ENCODE data around the gene TNXB. TPM values are rescaled to one million over a fixed set of nuclear protein-coding genes. Genes with fewer than 3 reads are reported as not detected.
A peak's percentile ranks its signal among the peaks of the same experiment; 100 is the strongest.
"Not testable (repeated sequence)": the region's sequence is repeated elsewhere in the genome, so short reads cannot be mapped to it uniquely, and the experiment has no call there.

The TNXB gene
- total RNA-seq, 1 experiment from 2014 or later = 10.6 TPM

DNA sequence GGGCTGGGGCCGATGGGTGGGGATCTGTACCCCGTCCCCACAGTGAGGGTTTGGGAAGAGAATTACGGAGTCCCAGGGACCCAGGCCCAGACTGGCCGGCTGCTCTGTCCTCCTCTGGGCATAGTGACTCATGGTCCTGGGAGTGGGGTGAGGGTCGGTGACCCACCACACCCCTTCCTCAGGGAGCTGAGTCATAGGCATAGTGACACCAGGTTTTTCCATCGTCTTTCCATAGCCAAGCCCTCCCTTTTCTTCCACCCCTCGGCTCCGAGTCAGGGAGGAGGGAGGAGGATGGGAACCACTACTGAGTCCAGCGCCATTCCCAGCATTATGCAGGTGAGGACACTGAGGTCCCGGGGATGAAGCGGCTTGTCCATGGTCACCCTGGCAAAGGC lies 62.1 kb downstream of the TNXB start:
- Mint-ChIP-seq H3K4me1 (ENCODE audit: low read depth, unreplicated experiment) (peaks cover 16% of the 10 kb centered on the region), H3K9me3 (ENCODE audit: low read depth, unreplicated experiment) (no peaks in the 10 kb centered on the region), H3K36me3 (ENCODE audit: insufficient read depth, unreplicated experiment) (no peaks in the 10 kb centered on the region), H3K4me3 (ENCODE audit: low read depth, unreplicated experiment) (no peak overlapping the region), H3K27me3 (ENCODE audit: unreplicated experiment) (peaks cover 23% of the 10 kb centered on the region), H3K27ac (ENCODE audit: unreplicated experiment) (no peak overlapping the region)
- intact Hi-C loops (cut with micrococcal nuclease; ENCODE audit: unreplicated experiment) = no loop called here
- TF ChIP-seq, protein P1, sequence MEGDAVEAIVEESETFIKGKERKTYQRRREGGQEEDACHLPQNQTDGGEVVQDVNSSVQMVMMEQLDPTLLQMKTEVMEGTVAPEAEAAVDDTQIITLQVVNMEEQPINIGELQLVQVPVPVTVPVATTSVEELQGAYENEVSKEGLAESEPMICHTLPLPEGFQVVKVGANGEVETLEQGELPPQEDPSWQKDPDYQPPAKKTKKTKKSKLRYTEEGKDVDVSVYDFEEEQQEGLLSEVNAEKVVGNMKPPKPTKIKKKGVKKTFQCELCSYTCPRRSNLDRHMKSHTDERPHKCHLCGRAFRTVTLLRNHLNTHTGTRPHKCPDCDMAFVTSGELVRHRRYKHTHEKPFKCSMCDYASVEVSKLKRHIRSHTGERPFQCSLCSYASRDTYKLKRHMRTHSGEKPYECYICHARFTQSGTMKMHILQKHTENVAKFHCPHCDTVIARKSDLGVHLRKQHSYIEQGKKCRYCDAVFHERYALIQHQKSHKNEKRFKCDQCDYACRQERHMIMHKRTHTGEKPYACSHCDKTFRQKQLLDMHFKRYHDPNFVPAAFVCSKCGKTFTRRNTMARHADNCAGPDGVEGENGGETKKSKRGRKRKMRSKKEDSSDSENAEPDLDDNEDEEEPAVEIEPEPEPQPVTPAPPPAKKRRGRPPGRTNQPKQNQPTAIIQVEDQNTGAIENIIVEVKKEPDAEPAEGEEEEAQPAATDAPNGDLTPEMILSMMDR (IDR thresholded peaks at IDR 0.05; ENCODE audit: unreplicated experiment) = no peak
- peak; percentile 59 for DNase-seq
- BruUV-seq (replicated peaks) = no TSS peak
- CTCF ChIA-PET = interaction anchor here (0.6 to 1.5 kb wide), 3 partner anchors 127 to 791 kb away, joined by 3 to 4 read pairs (median 3); partner anchors contain the start of gene TAP2

DNA sequence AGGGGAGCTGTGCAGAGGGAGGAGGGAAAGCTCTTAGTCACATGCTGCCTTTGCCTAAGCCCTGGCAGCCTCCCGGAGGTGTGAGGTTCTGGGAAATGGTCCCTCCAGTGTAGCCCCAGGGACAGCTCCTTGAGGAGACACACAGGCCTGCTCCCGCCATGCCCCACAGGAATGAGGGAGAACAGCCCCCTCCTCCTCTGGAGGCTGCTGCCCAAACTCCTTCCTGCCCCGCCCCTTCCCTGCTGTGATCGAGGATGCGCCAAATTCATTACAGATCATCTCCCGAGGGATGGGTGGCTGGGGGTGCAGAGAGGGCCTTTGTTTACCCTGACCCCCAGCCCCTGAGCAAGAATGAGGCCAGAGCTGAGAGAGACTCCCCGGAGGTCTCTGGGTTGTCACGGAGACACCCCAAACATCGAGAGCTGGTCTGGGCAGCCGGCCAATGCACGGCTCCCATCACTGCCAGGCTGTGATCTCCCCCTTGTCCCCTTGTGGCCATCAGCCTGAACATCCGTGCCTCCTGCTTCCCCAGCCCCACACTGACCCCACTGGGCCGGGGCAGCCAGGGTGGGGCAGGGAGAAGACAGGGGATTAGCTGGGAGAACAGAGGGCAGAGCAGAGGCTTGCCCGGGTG lies 62.6 kb downstream of the TNXB start:
- no peaks in the 10 kb centered on the region for H3K9me3 Mint-ChIP-seq (ENCODE audit: low read depth, unreplicated experiment)
- DNase-seq = no peak
- TF ChIP-seq, protein P1 (IDR thresholded peaks at IDR 0.05; ENCODE audit: unreplicated experiment) = no peak
- intact Hi-C loops (cut with micrococcal nuclease; ENCODE audit: unreplicated experiment) = no loop called here
- H3K27me3 Mint-ChIP-seq (ENCODE audit: unreplicated experiment) = peaks cover 18% of the 10 kb centered on the region
- H3K36me3 Mint-ChIP-seq (ENCODE audit: insufficient read depth, unreplicated experiment) = no peaks in the 10 kb centered on the region
- peaks cover 16% of the 10 kb centered on the region for H3K4me1 Mint-ChIP-seq (ENCODE audit: low read depth, unreplicated experiment)
- no peak overlapping the region for H3K27ac Mint-ChIP-seq (ENCODE audit: unreplicated experiment)
- no TSS peak for BruUV-seq (replicated peaks)
- CTCF ChIA-PET = interaction anchor here (0.6 to 1.5 kb wide), 3 partner anchors 8 to 151 kb away, joined by 3 read pairs; no protein-coding TSS in a partner anchor
- H3K4me3 Mint-ChIP-seq (ENCODE audit: low read depth, unreplicated experiment) = no peak overlapping the region

DNA sequence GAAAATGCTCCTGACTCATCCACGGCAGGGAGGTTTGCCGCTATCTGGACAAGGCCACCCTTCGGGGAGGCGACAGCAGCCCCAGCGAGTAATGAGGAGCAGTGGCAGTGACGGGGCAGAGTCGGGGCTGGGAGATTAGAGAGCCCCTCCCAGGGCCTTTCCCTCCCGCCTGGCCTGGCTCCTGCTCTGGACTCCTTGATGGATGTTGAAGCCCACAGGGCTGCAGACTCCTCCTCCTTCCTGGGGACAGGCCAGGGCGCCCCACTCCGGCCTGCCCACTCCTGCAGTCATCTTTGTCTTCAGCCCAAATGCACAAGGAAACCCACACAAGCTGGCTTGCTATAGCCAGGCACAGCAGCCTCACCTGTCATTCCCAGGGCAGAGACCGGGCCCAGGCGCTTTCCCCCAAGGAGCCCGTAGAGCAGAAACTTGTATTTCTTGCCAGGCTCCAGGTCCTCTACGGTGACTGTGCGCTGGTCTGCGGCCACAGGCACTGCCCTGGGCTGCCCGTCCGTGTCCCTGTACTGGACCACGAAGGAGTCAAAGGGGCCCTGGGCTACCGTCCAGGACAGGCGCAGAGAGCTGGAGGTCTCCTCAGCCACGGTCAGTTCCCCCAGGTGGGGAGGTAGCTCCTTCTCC lies 63.2 kb downstream of the TNXB start:
- CTCF ChIA-PET = interaction anchor here (1.1 kb wide), 1 partner anchor 9 kb away, joined by 3 read pairs; no protein-coding TSS in a partner anchor
- Mint-ChIP-seq H3K9me3 (ENCODE audit: low read depth, unreplicated experiment) (no peaks in the 10 kb centered on the region), H3K27ac (ENCODE audit: unreplicated experiment) (no peak overlapping the region), H3K4me1 (ENCODE audit: low read depth, unreplicated experiment) (peaks cover 16% of the 10 kb centered on the region), H3K27me3 (ENCODE audit: unreplicated experiment) (peaks cover 12% of the 10 kb centered on the region), H3K36me3 (ENCODE audit: insufficient read depth, unreplicated experiment) (no peaks in the 10 kb centered on the region), H3K4me3 (ENCODE audit: low read depth, unreplicated experiment) (no peak overlapping the region)
- no peak for DNase-seq
- TF ChIP-seq, protein P1 (IDR thresholded peaks at IDR 0.05; ENCODE audit: unreplicated experiment) = no peak
- intact Hi-C loops (cut with micrococcal nuclease; ENCODE audit: unreplicated experiment) = no loop called here
- BruUV-seq (replicated peaks) = no TSS peak

DNA sequence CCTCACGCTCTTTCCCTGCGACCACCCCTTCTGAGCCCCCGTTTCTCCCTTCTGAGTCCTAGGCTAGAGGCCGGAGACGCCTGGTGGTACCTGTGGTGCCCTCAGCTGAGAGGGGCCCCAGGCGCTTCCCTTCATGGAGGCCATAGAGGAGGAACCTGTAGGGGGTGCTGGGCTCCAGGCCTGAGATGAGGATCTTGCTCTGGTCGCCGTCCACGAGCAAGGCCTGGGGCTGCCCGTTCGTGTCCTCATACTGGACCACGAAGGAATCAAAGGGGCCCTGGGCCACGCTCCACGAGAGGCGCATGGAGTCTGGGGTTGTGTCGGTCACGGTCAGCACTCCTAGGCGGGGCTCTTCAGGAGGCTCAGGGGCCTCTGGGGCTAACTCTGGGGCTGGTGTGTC lies 64.2 kb downstream of the TNXB start:
- intact Hi-C loops (cut with micrococcal nuclease; ENCODE audit: unreplicated experiment); H3K27ac Mint-ChIP-seq (ENCODE audit: unreplicated experiment): not testable (repeated sequence)

DNA sequence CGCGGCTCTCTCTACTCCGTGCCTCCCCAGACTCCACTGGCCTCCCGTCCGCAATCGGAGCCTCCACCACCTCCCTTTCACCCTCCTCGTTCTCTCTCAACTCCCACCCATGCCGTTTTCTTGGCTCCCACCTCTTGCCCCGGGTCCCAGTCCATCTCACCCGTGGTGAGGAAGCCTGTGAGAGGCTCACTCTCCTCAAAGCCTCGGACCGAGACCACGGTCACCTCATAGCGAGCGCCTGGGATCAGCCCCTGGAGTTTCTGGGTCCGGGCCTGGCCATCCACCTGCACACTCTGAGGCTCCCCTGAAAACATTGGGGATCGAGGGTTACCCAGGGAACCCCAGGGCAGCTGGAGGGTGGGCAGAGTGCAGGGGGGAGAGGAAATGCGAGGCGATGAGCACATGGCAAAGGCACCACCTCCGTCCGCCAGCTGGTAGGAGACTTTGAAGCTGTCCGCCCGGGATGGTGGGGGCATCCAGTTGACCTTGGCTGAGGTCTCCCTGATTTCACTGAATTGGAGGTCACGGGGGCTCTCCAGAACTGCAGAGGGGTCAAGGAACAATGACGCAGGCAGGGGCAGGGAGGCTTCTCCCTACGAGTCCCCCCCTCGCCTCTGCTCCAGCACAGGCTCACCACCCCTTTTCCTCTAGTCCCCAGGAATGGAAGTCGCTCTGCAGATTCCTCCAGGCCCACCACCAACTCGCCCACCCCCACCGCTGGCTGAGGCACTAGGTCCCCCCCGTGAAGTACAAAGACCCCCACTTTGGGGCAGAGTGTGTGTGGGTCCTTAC lies 65.4 kb downstream of the TNXB start:
- intact Hi-C loops (cut with micrococcal nuclease; ENCODE audit: unreplicated experiment); H3K27ac Mint-ChIP-seq (ENCODE audit: unreplicated experiment); H3K27me3 Mint-ChIP-seq (ENCODE audit: unreplicated experiment); DNase-seq; H3K36me3 Mint-ChIP-seq (ENCODE audit: insufficient read depth, unreplicated experiment); CTCF ChIA-PET; H3K9me3 Mint-ChIP-seq (ENCODE audit: low read depth, unreplicated experiment); H3K4me3 Mint-ChIP-seq (ENCODE audit: low read depth, unreplicated experiment); BruUV-seq (replicated peaks): not testable (repeated sequence)
- H3K4me1 Mint-ChIP-seq (ENCODE audit: low read depth, unreplicated experiment) = peaks cover 16% of the 10 kb centered on the region

More for the DNA sequence above, 64.2 kb downstream of the TNXB start:
- peaks cover 16% of the 10 kb centered on the region for H3K4me1 Mint-ChIP-seq (ENCODE audit: low read depth, unreplicated experiment)
- BruUV-seq (replicated peaks); H3K27me3 Mint-ChIP-seq (ENCODE audit: unreplicated experiment); DNase-seq; H3K9me3 Mint-ChIP-seq (ENCODE audit: low read depth, unreplicated experiment); H3K36me3 Mint-ChIP-seq (ENCODE audit: insufficient read depth, unreplicated experiment); H3K4me3 Mint-ChIP-seq (ENCODE audit: low read depth, unreplicated experiment); CTCF ChIA-PET: not testable (repeated sequence)

DNA sequence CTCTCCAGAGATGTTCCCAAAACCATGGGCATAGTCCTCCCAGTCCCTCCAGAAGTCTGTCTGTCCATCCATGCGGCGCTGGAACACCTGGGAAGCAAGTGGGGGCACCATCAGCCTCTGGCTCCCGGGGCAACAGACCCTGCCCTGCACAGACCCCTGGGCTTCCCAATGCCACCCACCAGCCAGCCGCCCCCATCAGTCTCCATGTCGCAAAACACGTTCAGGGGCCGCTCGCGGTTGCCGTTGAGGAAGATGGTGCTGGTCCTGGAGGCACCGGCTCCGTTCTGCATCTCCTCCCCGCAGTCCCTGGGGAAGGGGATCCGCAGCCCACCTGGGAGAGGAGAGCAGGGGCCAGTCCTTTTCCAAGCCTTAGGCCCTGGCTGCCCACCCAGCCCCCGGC lies 66.9 kb downstream of the TNXB start:
- DNase-seq; H3K36me3 Mint-ChIP-seq (ENCODE audit: insufficient read depth, unreplicated experiment); H3K27me3 Mint-ChIP-seq (ENCODE audit: unreplicated experiment); H3K27ac Mint-ChIP-seq (ENCODE audit: unreplicated experiment); BruUV-seq (replicated peaks); H3K4me3 Mint-ChIP-seq (ENCODE audit: low read depth, unreplicated experiment); CTCF ChIA-PET; intact Hi-C loops (cut with micrococcal nuclease; ENCODE audit: unreplicated experiment); H3K4me1 Mint-ChIP-seq (ENCODE audit: low read depth, unreplicated experiment); H3K9me3 Mint-ChIP-seq (ENCODE audit: low read depth, unreplicated experiment): not testable (repeated sequence)

DNA sequence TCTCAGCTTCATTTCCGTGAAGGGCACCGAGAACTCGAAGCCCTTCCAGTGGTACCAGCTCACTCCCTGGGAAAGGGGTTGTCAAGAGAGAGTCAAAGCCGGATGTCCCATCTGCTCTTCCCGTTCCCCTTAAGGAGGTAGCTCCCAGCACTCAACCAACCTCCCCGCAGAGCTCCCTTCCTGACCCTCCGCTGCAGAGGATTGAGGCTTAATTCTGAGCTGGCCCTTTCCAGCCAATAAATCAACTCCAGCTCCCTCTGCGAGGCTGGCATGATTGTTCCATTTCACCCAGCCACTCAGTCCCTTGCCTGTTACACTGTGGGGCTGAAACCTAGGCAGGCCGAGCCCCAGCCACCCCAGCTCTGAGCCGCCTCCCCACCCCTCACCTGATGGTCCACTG lies 67.8 kb downstream of the TNXB start:
- H3K9me3 Mint-ChIP-seq (ENCODE audit: low read depth, unreplicated experiment); intact Hi-C loops (cut with micrococcal nuclease; ENCODE audit: unreplicated experiment); BruUV-seq (replicated peaks); H3K36me3 Mint-ChIP-seq (ENCODE audit: insufficient read depth, unreplicated experiment); H3K4me1 Mint-ChIP-seq (ENCODE audit: low read depth, unreplicated experiment); CTCF ChIA-PET; H3K4me3 Mint-ChIP-seq (ENCODE audit: low read depth, unreplicated experiment); H3K27ac Mint-ChIP-seq (ENCODE audit: unreplicated experiment); DNase-seq: not testable (repeated sequence)
- peaks cover 13% of the 10 kb centered on the region for H3K27me3 Mint-ChIP-seq (ENCODE audit: unreplicated experiment)

All from Calu3 (cell line).